Aortic smooth muscle cell (primary cell): ENCODE measurements around the gene CSNK1E. TPM values are rescaled to one million over a fixed set of nuclear protein-coding genes. Genes with fewer than 3 reads are reported as not detected.

Experiments
- total RNA-seq: library from RNA; depleted of rRNA; stranded (reverse); fragments of >200 nt; gene quantifications from 2 replicates; pipeline ENCODE4 v1.2.3, GENCODE V29; 2014

Gene CSNK1E
- 126 and 134 TPM in 2 replicates for total RNA-seq

GRCh38 chr22:38317122-38317994 lies at the start of gene CSNK1E:
Gene CSNK1E, minus strand, starts transcription at chr22:38317433. Its CDS starts 3,276 bp downstream, at chr22:38314157.

GRCh38 chr22:38272373-38273134 lies 44.7 kb downstream of the CSNK1E start, which contains the start of gene TMEM184B:
Gene TMEM184B, minus strand, starts transcription at chr22:38273010. Its CDS starts 25,049 bp downstream, at chr22:38247961.

Other genes with a start within 250 kb of the CSNK1E start
- 0.26 and 0.37 TPM in 2 replicates for gene SLC16A8, start 233.2 kb downstream of the CSNK1E start, total RNA-seq
- gene BAIAP2L2, start 206.7 kb downstream of the CSNK1E start, total RNA-seq: 2.0 and 2.2 TPM in 2 replicates
- gene PLA2G6, start 135.6 kb downstream of the CSNK1E start, total RNA-seq: 14.4 and 19.0 TPM in 2 replicates
- 41.6 and 44.0 TPM in 2 replicates for gene MAFF, start 115.4 kb downstream of the CSNK1E start, total RNA-seq
- 24.6 and 36.1 TPM in 2 replicates for gene TMEM184B, start 44.4 kb downstream of the CSNK1E start, total RNA-seq
- not detected in 2 replicates for gene KCNJ4, start 137.8 kb upstream of the CSNK1E start, total RNA-seq
- 95.3 and 125 TPM in 2 replicates for gene KDELR3, start 150.7 kb upstream of the CSNK1E start, total RNA-seq
- 385 and 404 TPM in 2 replicates for gene DDX17, start 188.9 kb upstream of the CSNK1E start, total RNA-seq